ENCODE measurements around the gene SPECC1L.
A peak's percentile ranks its signal among the peaks of the same experiment; 100 is the strongest.

SPECC1L gene

DNA sequence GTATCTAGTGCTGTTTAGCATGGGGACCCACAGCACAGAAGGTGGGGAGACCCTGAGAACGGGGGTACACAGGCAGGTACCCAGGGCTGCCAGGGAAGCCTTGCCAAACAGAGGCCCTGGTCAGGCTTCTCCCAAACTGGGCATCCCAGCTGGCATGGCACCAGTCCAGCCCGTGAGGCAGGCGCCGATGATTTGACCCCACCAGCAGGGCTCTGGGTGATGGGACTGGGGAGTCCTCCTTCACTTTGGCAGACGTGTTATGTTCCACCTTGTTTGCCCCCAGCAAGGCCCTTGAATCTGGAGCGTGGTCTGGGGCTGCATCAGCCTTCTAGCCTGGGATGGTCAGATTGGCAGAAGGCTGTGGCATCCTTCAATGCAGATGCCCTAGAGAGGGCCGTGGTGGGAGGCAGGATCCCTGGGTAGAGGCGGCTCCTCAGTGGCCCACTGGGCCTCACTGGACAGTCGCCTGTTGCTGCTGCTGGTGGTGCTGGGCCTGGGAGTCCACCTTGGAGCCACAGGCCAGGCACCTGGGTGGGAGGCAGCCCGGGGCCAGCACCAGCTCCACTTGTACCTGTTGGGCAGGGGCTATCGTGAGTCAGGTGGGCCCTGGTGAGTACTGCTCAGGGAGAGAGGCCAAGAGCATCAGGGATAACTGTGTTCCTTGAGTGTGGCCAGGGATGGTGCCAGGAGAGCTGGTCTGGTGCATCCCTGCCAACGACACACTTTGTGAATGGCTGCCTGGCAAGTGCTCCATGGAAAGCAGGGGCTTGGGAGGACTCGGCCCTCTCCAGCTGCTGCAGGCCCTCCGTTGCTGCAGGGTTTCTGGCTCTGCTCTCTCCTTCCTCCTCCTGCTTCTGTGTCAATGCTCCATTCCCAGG lies 160.0 kb downstream of the SPECC1L start:
- H3K4me3 ChIP-seq (ENCODE audit: control insufficient read depth, low read depth, low read length): no peak overlapping the region
- DNase-seq (ENCODE audit: low read depth): no peak
- TF ChIP-seq, protein P1, sequence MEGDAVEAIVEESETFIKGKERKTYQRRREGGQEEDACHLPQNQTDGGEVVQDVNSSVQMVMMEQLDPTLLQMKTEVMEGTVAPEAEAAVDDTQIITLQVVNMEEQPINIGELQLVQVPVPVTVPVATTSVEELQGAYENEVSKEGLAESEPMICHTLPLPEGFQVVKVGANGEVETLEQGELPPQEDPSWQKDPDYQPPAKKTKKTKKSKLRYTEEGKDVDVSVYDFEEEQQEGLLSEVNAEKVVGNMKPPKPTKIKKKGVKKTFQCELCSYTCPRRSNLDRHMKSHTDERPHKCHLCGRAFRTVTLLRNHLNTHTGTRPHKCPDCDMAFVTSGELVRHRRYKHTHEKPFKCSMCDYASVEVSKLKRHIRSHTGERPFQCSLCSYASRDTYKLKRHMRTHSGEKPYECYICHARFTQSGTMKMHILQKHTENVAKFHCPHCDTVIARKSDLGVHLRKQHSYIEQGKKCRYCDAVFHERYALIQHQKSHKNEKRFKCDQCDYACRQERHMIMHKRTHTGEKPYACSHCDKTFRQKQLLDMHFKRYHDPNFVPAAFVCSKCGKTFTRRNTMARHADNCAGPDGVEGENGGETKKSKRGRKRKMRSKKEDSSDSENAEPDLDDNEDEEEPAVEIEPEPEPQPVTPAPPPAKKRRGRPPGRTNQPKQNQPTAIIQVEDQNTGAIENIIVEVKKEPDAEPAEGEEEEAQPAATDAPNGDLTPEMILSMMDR (conservative IDR thresholded peaks at IDR 0.05; ENCODE audit: control insufficient read depth, insufficient read depth, low read depth, low read length): no peak

DNA sequence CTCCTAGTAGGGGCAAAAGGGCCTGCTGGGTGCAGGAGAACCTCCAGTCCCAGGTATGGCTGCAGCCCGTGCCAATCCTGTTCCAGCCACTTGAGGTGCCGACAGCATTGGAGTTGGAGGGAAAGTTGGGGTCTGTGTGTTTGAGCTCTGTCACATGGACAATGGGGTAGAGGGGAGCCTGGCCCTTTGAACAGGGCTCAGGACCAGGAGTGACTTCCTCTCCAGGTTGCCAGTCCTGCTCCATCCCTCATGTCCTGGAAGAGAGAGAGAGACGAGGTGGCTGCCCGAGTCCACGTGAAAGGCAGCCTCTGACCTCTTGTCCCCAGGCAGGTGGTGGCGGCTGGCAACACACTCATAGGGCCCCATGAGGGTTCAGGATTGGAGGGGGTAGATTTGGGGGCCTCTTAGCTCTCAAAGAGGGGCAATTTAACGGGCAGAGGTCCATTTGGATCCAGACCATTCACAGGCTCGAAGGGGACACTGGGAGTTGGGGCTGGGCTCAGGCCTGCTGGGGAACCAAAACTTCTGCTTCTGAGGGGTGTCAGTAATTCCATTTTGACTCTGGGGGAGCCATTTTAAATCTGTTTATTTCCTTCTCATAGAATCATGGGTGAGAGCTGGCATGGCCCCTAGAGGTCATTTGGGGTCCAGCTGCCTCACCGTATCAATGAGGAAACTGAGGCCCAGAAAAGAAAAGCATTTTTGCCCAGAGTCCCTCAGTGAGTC lies 160.8 kb downstream of the SPECC1L start:
- no peak overlapping the region for H3K4me3 ChIP-seq (ENCODE audit: control insufficient read depth, low read depth, low read length)
- TF ChIP-seq, protein P1 (conservative IDR thresholded peaks at IDR 0.05; ENCODE audit: control insufficient read depth, insufficient read depth, low read depth, low read length): no peak
- no peak for DNase-seq (ENCODE audit: low read depth)

DNA sequence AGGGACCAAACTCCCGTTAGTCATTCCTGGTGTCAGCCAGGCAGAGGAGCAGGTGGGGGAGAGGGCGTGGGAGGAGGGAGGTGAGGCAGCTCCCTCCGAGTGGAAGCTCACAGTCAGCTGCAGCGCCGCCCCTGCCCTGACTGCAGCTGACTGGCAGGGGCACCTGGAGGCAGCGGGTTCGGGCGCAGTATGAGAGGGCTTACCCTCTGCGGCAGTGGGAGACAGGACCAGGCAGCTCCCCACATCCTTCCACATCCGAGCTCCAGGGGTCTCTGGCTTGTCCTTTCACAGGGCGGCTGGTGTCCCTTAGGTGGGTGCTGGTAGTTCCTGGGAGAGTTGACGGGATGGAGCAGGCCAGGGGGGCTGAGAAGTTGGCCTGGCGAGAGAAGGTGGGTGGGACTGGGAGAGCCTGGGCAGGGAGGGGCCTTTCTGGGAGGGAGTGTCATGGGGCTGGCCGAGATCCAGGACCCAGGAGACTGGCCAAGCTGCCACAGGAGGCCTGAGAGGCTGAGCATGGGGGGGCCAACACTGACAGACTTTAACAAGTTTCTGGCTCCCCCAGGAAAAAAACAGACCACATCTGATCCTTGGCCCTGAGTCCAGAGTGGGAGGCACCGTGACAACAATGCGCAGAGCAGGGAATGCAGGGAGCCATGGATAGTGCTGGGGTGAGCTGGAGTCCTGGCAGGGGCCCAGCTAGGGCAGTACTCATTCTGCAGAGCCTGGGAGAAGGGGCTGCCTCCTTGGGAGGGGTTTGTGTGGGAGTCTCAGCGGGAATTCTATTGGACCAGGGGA lies 161.6 kb downstream of the SPECC1L start:
- peak; percentile 56 for DNase-seq (ENCODE audit: low read depth)
- no peak overlapping the region for H3K4me3 ChIP-seq (ENCODE audit: control insufficient read depth, low read depth, low read length)
- TF ChIP-seq, protein P1 (conservative IDR thresholded peaks at IDR 0.05; ENCODE audit: control insufficient read depth, insufficient read depth, low read depth, low read length): no peak

DNA sequence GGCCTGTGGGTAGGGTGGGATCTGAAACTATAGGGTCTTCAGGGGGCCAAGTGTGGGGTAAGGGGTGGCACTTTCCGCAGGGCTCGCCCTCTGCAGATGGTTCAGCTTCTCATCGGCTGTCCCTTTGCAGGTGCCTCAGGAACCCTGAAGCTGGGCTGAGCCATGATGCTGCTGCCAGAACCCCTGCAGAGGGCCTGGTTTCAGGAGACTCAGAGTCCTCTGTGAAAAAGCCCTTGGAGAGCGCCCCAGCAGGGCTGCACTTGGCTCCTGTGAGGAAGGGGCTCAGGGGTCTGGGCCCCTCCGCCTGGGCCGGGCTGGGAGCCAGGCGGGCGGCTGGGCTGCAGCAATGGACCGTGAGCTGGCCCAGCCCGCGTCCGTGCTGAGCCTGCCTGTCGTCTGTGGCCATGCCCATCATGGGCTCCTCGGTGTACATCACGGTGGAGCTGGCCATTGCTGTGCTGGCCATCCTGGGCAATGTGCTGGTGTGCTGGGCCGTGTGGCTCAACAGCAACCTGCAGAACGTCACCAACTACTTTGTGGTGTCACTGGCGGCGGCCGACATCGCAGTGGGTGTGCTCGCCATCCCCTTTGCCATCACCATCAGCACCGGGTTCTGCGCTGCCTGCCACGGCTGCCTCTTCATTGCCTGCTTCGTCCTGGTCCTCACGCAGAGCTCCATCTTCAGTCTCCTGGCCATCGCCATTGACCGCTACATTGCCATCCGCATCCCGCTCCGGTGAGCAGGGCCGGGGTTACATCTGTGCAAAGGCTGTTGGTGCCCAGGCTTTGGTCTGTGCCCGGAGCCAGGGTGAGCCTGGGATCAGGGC lies 162.6 kb downstream of the SPECC1L start:
- no peak overlapping the region for H3K4me3 ChIP-seq (ENCODE audit: control insufficient read depth, low read depth, low read length)
- TF ChIP-seq, protein P1 (conservative IDR thresholded peaks at IDR 0.05; ENCODE audit: control insufficient read depth, insufficient read depth, low read depth, low read length): no peak

DNA sequence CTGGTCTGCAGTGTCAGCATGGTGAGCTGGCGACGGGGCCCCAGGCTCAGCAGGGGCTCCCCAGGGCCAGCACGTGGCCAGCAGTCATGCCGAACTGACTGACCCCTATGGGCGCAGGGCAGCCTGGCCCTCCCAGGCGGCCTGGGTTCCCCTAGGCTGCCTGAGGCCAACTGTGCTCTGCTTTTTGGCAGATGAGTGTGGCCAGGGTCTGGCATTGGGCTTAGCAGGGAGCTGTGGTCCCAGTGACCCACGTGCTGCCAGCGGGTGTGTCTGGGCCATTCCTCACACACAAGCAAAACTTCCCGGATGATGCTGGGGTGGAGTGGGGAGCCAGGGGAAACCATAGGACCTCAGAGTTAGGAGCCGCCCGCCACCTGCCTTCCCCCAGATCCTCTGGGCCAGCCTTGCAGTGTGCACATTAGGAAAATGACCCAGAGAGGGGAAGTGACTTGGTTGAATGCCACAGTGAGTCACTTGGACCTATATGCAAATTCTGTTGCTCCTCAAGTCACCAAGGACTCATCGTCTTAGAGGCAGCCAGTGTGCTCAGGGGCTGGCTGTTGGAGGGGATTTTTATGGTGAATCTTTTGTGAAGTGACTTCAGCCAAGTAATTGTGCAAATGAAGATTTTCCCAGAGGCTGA lies 163.3 kb downstream of the SPECC1L start:
- TF ChIP-seq, protein P1 (conservative IDR thresholded peaks at IDR 0.05; ENCODE audit: control insufficient read depth, insufficient read depth, low read depth, low read length): no peak
- H3K4me3 ChIP-seq (ENCODE audit: control insufficient read depth, low read depth, low read length): no peak overlapping the region
- peak; percentile 63 for DNase-seq (ENCODE audit: low read depth)

More for the DNA sequence above, 162.6 kb downstream of the SPECC1L start:
- DNase-seq (ENCODE audit: low read depth): no peak

All from fibroblast of mammary gland (primary cell).